GM19023 (cell line): ENCODE data around the gene PLCXD1.

Experiments
- ATAC-seq: cut with Tn5 transposase; IDR thresholded peaks from one replicate; pipeline ENCODE4 v1.9.1; 2021; ENCODE audit warnings: mild to moderate bottlenecking, moderate library complexity; ENCODE audit not compliant: unreplicated experiment

The PLCXD1 gene

GRCh38 chrX:333611-334311 is 52.6 kb downstream of the PLCXD1 start:
- ATAC-seq, result no peak

DNA sequence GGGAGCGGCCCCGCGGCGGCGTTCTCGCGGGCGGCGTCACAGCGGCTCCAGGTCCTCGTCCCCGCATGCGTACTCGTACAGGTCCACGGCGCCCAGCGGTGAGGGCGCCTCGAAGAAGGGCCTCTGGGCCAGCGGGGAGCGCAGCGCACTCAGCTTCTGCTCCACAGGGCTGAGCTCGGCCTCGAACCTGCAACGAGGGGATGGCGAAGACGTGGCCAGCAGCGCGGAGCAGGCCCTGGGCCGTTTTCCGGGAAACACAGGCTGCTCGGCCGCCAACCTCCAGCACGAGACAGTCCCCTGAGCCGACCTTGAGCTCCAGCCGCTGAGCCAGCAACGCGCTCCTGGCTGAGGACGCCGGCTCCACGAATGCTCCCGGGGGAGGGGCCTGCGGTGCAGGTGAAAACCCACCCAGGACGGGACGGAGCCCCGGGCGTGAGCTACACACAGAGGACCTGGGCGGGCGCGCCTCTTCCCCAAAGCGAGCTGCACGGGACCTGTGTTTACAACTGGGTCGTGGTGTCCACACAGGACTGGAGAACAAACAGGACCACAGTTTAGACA is 53.2 kb downstream of the PLCXD1 start:
- ATAC-seq, result no peak

DNA sequence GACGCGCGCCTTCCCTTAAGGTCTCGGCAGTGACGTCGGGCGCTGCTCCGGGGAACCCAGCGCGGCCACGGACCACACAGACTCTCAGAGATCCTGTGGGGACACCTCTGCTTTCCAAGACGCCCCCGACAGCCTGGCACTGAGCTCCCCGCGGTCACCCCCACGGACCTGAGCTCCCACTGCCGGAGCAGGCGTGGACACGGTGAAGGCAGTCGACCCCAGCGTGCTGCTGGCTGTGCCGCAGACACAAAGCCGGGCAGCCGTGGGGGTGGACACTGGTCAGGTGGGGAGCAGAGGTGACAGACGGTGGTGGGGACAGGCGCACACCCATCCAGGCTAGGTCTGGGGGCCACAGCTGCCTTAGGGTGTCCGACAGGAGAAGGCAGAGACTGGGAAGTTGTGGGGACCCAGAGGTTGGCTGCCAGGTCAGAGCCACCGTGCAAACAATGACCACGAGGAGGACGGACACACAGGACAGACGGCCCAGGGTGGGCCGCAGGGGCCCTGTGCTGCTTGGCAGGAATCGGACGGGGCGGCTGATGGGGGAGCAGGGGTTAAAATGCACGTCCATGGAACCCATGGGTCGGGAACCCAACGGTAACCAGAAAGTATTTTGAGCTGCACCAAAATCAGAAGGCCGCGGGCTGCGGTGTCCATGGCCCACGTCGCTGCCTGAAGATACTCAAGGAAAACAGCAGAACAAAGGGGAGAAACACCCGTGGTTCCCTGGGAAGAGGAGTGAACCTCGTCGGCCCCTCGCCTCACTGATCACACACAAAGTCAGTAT is 54.0 kb downstream of the PLCXD1 start:
- no peak for ATAC-seq

DNA sequence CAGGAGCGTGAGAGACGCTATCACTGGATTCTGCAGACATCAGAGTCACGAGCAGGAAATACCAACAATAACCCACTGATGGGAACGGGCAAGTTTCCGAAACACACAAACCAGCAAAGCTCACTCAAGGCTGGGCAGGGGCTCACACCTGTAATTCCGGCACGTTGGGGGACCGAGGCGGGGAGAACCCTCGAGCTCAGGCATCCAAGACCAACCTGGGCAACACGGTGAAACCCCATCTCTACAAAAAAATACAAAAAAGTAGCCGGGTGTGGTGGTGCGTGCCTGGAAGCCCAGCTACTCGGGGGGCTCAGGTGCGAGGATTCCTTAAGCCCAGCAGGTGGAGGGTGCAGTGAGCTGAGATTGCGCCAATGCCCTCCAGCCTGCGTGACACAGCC is 54.6 kb downstream of the PLCXD1 start:
- ATAC-seq, result no peak

DNA sequence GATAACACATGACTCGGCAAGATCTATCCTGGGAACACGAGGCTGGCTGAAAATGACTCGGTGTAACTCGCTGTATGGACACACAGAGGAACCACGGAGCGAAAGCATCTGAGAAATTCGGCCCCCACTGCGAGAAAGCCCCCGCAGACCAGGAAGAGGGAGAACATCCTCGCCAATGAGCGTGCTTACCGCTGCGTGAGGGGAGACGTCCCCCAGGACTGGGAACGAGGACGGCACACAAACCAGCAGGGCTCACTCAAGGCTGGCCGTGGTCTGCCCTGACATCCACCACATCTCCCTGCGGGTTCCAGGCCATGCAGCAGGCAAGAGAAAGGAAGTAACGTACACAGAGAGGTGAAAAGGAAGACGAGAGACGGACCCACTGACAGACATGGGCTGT is 55.0 kb downstream of the PLCXD1 start:
- no peak for ATAC-seq

- ATAC-seq, result no peak
Measured at GRCh38 chrX:337331-337831, 56.2 kb downstream of the PLCXD1 start.

GRCh38 chrX:338281-338835 is 57.2 kb downstream of the PLCXD1 start:
- ATAC-seq, result no peak

GRCh38 chrX:338836-339400 is 57.7 kb downstream of the PLCXD1 start:
- ATAC-seq, result no peak

GRCh38 chrX:340121-340520 is 58.9 kb downstream of the PLCXD1 start:
- no peak for ATAC-seq

- no peak for ATAC-seq
Measured at GRCh38 chrX:340641-341423, 59.7 kb downstream of the PLCXD1 start.

GRCh38 chrX:341541-342101 is 60.4 kb downstream of the PLCXD1 start:
- no peak for ATAC-seq

DNA sequence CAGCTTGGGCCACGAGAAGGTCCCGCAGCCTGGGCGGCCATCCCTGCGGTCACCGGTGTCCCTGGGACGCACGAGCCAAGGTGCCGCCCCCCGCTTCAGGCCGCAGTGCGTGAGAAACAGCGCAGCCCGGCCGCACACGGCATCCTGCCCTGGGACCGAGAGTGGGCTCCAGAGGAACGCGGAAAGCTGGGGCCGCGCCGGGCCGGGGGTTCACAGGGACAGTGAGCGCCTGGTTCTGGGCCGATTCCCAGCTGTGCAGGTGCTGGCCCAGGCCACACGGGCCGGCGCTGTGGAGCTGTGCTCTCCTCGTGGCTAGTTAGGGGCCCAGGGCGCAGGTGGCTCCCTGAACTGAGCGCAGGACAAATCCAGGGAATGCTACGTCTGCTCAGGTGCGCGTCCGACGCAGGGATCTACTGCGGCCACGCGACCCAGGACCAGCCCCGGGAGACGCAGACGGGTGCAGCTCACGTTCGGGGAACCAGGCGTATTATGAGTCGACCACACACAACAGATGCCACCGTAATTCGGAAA is 63.3 kb downstream of the PLCXD1 start:
- no peak for ATAC-seq

- ATAC-seq, result no peak
Measured at GRCh38 chrX:345020-345925, 64.1 kb downstream of the PLCXD1 start.

GRCh38 chrX:346034-346813 is 65.0 kb downstream of the PLCXD1 start:
- ATAC-seq, result no peak

DNA sequence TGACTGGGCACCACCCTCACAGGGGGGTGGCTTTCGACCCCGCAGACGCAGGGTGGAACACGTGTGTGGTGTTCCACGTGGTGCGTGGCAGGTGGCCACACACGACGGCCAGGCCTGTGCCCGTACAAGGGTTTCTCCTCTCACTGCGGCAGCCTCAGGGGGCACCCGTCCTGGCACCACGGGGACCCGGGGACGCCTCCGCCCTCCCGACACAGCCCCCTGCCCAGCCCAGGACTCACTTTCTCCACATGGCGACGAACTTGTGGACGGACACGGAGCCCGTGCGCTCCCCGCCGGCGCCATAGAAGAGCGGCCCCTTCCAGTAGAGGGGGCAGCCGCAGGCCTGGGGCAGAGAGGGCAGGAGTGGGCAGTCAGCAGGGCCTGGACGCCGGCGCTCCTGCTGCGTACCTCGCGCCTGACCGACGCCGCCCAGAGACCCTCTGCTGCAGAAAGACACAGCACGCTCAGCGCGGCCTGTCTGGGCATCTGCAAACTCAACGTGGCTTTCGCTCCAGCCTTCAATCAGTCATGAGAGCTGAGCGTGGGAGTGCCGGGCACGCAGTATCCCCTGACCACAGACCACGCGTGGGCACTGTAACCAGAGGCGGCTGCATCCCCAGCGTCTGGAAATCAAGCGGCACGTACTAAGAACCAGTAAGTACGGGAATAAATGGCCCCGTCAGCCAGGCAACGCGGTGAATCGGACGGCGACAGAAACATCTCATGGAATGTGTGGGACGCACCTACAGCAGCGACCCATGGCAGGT is 66.4 kb downstream of the PLCXD1 start:
- no peak for ATAC-seq

DNA sequence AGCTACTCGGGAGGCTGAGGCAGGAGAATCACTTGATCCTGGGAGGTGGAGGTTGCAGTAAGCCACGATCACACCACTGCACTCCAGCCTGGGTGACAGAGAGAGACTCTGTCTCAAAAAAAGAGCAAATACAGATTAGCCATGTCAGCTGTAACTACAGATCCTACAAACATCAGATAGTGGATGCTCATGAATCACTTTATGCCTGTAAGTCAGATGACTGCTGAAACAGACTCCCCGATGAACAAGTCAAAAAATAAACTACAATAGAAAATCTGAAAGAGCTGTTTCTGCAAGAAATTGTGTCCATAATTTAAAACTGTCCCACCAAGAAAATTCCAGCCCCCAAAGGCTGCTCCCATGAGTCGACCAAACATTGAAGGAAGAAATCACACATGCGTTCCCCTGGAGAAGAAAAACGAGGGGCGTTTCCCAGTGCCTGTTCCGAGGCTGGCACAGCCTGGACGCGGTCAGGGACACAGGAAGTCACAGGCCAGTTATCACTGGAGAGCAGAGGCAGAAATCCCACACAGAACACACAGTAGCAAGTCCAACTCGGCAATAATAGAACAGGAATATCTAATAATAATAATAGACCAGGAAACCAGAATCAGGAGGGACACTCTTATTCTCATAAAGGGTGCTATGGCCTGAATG is 67.4 kb downstream of the PLCXD1 start:
- no peak for ATAC-seq

- no peak for ATAC-seq
Measured at GRCh38 chrX:349196-349595, 68.0 kb downstream of the PLCXD1 start.
